HG02798 (cell line): Measurements from ENCODE around the gene PRSS12.
"Not testable (repeated sequence)": the region's sequence is repeated elsewhere in the genome, so short reads cannot be mapped to it uniquely, and the experiment has no call there.

Experiments used
- ATAC-seq: cut with Tn5 transposase; IDR thresholded peaks from one replicate; pipeline ENCODE4 v1.9.1; 2021; ENCODE audit warnings: mild to moderate bottlenecking; ENCODE audit not compliant: unreplicated experiment, poor library complexity

The PRSS12 gene

GRCh38 chr4:118329849-118330248 lies 23.0 kb downstream of the PRSS12 start:
- ATAC-seq = no peak

GRCh38 chr4:118327554-118328241 lies 25.1 kb downstream of the PRSS12 start:
- no peak for ATAC-seq

- ATAC-seq = no peak
Measured at GRCh38 chr4:118326585-118326984, 26.2 kb downstream of the PRSS12 start.

DNA sequence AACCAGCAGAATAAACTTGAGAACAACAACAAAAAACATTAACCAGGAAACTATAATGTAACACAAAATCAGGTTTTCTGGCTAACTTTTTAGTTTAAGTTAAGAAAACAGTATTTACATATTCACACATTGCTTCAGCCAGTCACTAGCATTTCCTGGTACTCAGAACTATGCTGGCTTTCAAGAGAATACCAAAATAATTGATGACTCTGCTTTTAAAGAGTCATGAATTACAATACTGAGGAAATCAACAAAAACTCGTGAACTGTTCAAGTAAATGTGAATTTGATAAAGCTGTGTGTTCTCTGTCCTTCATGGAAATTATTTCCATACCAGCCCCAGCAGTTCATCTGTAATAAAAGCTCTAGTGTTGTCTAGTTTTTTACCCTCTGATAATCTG lies 27.4 kb downstream of the PRSS12 start:
- ATAC-seq = no peak

DNA sequence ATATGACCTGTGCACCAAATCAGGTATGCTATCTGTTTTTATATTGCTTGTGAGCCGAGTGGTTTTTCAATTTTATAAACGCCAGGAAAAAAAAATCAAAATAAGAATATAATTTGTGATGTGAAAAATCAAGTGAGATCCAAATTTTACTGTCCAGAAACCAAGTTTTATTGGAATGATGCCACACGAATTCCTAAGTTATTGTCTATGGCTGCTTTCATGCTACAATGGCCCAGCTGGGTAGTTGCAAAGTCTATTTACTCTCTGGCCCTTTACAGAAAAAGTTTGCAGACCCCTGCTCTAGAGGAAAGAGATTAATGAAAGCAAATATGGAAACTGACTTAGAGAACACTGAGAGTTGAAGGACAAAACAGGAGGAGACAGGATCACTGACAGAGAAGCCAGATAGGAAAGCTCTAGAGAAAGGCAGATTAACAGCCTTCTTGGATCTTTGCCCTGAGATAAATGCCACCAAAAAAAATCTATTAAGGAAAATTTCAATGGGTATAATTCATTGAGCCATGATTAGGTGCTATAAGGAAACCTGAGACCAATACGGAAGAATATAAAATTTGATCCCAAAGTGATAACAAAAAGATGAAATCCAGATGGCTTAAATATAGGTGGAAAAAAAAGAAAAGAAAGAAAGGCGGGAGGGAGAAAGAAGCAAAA lies 29.8 kb downstream of the PRSS12 start:
- ATAC-seq = no peak

DNA sequence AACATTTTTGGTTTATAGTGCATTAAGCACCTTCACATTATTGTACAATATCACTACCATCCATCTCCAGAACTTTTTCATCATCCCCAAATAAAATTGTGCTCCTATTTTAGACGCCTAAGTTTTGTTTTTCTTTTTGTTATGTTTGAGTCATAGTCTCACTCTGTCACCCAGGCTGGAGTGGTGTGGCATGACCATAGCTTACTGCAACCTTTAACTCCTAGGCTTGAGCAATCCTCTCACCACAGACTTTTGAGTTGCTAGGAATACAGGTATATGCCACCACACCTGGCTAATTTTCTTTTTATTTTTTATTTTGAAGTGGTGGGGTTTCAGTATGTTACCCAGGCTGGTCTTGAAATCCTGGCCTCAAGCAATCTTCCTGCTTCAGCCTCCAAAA lies 33.9 kb downstream of the PRSS12 start:
- no peak for ATAC-seq

DNA sequence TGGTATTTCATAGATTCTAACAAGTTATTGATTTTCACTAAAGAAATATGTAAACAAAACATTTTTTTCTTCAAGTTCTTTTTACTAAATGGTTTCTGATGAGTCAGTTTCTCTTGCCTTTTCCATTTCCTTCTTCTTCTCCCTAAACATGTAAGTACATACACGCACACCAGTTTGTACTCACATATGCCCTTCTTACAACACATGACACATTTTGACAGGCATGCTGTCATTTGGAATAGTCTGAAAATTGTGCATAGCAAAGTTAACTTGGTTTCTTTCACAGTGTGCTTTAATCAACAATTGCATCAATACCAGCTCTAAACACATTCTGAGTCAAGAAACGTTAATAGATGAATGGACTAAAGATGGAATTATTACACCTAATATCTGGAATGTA lies 35.1 kb downstream of the PRSS12 start:
- ATAC-seq = no peak

DNA sequence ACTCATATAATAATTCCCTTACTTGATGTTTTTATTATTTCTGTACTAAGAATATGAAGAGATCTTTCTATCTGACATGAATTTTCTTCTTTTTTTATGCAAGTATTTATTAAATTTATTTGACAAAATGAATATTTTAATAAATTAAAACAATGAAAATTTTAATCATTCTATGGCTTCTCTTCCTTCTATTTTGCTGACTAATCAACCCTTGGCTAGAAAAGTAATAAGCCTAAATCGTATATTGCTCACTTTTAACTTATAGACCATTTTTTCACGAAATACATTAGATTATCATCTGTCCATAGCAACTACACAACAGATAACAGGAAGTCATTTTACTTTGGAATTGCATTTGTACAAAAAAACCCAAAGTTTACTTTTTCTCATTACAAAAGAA lies 38.6 kb downstream of the PRSS12 start:
- no peak for ATAC-seq

DNA sequence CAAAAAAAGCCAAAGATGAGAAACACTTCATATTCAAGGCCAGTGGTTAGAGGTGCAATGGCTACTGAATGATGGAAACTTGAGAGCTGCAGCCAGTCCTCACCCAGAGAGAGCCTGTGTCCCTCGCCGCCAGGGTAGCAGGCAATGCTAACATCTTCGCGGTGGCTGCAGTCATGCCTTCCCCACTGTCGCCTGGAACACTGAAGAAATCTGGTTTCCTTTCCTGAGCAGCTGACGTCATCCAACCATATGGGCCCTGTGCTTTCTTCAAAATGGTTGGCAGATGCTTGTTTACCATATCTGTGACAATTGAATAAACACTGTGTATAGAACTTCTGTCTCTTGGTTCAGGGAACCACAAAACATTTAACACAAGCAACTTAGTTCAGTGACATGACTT lies 39.7 kb downstream of the PRSS12 start:
- ATAC-seq = no peak

- no peak for ATAC-seq
Measured at GRCh38 chr4:118308306-118309030, 44.3 kb downstream of the PRSS12 start.

DNA sequence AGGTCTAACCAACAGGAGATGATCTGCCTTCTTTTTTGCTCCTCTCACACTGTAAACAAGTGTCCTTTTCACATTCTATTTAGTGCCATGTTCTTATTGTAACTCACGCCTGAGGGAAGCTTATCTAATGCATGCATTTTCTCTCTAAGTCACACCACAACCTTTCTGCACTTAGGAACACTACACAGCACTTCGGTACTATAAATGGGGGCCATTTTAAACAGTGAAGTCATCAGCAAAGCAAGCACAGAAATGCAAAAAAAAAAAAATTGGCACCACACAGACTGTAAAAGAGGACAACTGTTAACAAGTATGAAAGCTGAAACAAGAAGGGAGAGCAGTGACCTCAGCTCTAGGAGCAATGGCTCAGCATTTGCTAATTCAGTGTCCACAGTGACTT lies 45.2 kb downstream of the PRSS12 start:
- ATAC-seq = no peak

DNA sequence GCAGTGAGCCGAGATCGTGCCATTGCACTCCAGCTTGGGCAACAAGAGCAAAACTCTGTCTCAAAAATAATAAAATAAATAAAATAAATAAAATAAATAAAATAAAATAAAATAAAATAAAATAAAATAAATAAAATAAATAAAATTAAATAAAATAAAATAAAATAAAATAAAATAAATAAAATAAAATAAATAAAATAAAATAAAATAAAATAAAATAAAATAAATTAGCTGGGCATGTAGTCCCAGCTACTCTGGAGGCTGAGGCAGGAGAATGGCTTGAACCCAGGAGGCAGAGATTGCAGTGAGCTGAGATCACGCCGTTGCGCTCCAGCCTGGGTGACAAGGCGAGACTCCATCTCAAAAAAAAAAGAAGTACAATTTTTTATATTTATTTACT lies 53.2 kb downstream of the PRSS12 start:
- ATAC-seq = not testable (repeated sequence)

- no peak for ATAC-seq
Measured at GRCh38 chr4:118296729-118297128, 56.1 kb downstream of the PRSS12 start.

DNA sequence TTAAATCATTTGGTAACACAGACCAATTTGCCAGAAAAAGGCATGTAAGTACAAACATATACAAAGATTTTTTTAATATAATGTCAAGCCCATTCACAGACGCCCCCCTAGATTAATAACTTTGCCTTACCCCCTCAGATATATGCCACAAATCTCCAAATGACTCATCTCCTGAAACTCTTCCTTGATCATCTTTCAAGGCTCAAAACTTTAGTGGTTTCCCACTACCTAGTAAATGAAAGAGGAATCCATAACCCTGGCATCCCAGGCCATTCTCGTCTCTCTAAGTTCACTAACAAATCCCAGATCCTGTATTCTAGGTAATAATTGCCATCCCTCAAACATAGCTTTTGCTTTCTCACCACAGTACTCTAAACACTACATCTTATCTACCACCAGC lies 61.9 kb downstream of the PRSS12 start:
- ATAC-seq = no peak

GRCh38 chr4:118289794-118290193 lies 63.0 kb downstream of the PRSS12 start:
- ATAC-seq = no peak

DNA sequence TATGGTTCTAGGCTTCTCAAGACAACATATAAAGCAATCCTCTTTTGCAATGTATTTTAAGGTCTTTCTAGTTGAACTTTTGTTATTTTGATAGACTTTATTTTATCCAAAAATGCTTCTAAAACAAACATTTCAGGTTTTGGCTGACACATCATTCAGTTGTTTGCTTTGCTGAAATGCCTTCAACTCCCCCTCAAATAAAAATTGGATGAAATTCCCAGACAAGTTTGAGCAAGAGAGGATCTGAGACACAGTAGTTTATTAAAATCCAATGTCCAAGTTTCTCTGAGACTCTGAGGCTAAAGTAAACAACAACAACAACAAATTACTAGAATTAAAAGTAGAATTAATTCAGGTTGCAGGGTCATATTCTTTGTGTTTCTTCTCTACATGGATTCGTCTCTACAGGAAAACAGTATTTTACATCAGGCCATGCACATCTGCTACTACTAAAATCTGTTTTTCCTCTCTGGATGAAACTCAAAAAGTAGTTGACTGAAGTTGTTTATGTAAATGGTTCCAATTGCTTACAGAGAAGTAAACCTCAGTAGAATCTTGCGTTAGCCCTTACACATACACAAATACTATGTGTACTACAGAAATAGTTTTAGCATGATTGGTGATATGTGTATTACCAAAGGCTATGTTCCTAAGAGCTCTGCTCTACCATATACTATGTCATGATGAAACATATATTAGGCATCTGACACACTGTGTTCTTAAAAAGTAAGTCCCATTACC lies 64.9 kb downstream of the PRSS12 start:
- ATAC-seq = no peak

GRCh38 chr4:118286685-118287084 lies 66.1 kb downstream of the PRSS12 start:
- no peak for ATAC-seq

DNA sequence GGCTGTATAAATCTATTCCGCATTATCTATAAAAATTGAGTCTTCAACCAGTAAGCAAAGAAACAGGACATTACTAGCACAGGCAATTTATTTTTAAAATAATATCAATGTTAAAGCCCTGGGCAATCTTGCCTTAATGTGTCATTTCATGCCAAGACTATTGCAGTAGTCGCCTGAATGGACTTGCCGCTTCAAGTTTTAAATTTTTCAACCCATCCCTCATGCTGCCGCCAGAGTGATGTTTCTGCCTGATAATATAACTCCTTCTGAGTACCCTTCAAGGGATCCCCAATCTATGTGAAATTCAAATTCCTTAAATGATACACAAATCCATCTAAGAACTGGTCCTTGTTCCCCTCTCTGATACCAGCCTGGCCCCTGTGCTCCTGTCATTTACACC lies 66.9 kb downstream of the PRSS12 start:
- no peak for ATAC-seq

DNA sequence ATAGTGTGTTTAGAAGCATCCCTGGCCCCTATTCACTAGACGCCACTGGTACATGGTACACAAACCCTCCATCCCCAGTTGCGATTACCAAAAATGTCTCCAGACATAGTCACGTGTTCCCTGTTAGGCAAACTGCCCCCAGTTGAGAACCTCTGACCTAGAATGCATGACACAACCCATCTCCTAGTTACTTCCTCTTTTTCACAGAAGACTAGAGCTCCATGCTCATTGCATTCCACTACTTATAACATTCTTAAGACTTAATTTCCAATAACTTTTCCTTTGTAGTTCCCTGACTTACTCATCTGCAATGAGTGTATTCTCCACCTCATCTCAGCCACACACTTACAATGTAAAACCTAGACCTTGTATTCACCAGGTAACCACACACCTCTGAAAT lies 68.6 kb downstream of the PRSS12 start:
- ATAC-seq = peak; percentile 61

DNA sequence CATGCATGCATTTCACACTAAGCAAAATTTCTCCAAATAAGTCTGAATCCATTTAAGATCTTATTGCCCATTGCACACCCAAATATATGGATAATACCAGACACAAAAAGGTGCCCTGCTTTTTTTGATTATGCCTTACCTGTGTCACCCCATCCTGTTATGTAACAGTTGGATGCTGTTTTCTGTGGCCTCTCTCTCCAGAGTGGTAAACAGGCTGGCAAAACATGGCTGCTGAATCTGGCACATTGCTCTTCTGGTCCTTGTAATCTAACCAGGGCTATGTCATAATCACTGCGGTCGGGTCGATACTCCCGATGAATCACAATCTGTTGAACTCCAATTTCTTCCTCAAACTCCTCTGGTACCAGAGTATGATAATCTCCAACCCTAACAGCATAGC lies 70.1 kb downstream of the PRSS12 start:
- no peak for ATAC-seq
